Calu3 (cell line): ENCODE results near the gene PAXIP1. TPM values are rescaled to one million over a fixed set of nuclear protein-coding genes. Genes with fewer than 3 reads are reported as not detected.

Source experiments
- BruUV-seq: library from RNA; stranded (reverse); fragments of 400-500 nt; replicated peaks from 2 replicates; lab custom pipeline; 2021; lab: Mats Ljungman, UMichigan
- CTCF ChIA-PET: fragments of 300-600 bp; sonication (Branson Sonifier 250); formaldehyde crosslinking; loops from one replicate; lab custom pipeline; 2022; ENCODE audit warnings: antibody characterized with exemption; lab: Charles Lee
- DNase-seq: peaks from one replicate; pipeline ENCODE4 v3.0.0; 2022
- H3K27ac Mint-ChIP-seq: one replicate; pipeline ENCODE4 v1.8.0; 2022; ENCODE audit warnings: mixed read lengths; ENCODE audit not compliant: unreplicated experiment
- H3K27me3 Mint-ChIP-seq: one replicate; pipeline ENCODE4 v1.8.0; 2022; ENCODE audit warnings: mixed read lengths; ENCODE audit not compliant: unreplicated experiment
- H3K36me3 Mint-ChIP-seq: one replicate; pipeline ENCODE4 v1.8.0; 2022; ENCODE audit warnings: mild to moderate bottlenecking, moderate library complexity, mixed read lengths; ENCODE audit not compliant: insufficient read depth, unreplicated experiment
- H3K4me1 Mint-ChIP-seq: one replicate; pipeline ENCODE4 v1.8.0; 2022; ENCODE audit warnings: mild to moderate bottlenecking, low read depth, mixed read lengths; ENCODE audit not compliant: unreplicated experiment
- H3K4me3 Mint-ChIP-seq: one replicate; pipeline ENCODE4 v1.8.0; 2022; ENCODE audit warnings: mild to moderate bottlenecking, low read depth, moderate library complexity, mixed read lengths; ENCODE audit not compliant: unreplicated experiment
- H3K9me3 Mint-ChIP-seq: one replicate; pipeline ENCODE4 v1.8.0; 2022; ENCODE audit warnings: low read depth, mixed read lengths; ENCODE audit not compliant: unreplicated experiment
- intact Hi-C: fragments of 100-400 bp; cut with micrococcal nuclease; formaldehyde crosslinking; loops from one replicate; pipeline ENCODE4 v1.10.0; 2022; ENCODE audit not compliant: unreplicated experiment
- total RNA-seq: library from RNA; stranded (reverse); gene quantifications from 2 replicates; pipeline ENCODE4 v1.2.3, GENCODE V29; 2022
- TF ChIP-seq, protein P1 (sequence below): fragments of 200-600 bp; IDR thresholded peaks from one replicate; pipeline ENCODE4 v1.8.0; 2022; ENCODE audit warnings: antibody characterized with exemption; ENCODE audit not compliant: unreplicated experiment

Gene PAXIP1
- total RNA-seq, 1 experiment from 2014 or later, result 23.1 TPM

DNA sequence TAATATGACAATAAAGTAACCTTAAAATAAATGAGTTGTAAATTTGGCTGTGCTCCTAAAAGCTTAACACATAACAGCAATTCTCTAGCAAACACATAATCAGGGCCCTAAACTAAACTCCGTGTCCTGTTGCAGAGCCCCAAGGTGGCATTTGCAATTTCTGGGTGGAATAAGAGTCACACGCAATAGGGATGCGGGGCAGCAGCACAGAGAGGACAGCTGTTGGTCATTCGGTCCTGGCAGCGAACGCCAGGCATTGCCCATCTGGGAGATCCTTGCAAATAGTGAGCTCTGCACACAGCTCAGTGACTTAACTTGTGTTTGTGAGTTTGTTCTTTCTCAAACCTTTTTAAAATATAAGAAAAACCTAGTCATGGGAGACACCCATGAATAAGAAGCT, 25.7 kb downstream of the PAXIP1 start:
- CTCF ChIA-PET, result no interaction called here
- intact Hi-C loops, result no loop called here
- H3K4me3 Mint-ChIP-seq, result no peak overlapping the region
- no peaks in the 10 kb centered on the region for H3K9me3 Mint-ChIP-seq
- TF ChIP-seq, protein P1, sequence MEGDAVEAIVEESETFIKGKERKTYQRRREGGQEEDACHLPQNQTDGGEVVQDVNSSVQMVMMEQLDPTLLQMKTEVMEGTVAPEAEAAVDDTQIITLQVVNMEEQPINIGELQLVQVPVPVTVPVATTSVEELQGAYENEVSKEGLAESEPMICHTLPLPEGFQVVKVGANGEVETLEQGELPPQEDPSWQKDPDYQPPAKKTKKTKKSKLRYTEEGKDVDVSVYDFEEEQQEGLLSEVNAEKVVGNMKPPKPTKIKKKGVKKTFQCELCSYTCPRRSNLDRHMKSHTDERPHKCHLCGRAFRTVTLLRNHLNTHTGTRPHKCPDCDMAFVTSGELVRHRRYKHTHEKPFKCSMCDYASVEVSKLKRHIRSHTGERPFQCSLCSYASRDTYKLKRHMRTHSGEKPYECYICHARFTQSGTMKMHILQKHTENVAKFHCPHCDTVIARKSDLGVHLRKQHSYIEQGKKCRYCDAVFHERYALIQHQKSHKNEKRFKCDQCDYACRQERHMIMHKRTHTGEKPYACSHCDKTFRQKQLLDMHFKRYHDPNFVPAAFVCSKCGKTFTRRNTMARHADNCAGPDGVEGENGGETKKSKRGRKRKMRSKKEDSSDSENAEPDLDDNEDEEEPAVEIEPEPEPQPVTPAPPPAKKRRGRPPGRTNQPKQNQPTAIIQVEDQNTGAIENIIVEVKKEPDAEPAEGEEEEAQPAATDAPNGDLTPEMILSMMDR, result no peak
- no peak overlapping the region for H3K27ac Mint-ChIP-seq
- H3K27me3 Mint-ChIP-seq, result no peaks in the 10 kb centered on the region
- peaks cover 24% of the 10 kb centered on the region for H3K36me3 Mint-ChIP-seq
- no peaks in the 10 kb centered on the region for H3K4me1 Mint-ChIP-seq
- no TSS peak for BruUV-seq
- DNase-seq, result no peak

DNA sequence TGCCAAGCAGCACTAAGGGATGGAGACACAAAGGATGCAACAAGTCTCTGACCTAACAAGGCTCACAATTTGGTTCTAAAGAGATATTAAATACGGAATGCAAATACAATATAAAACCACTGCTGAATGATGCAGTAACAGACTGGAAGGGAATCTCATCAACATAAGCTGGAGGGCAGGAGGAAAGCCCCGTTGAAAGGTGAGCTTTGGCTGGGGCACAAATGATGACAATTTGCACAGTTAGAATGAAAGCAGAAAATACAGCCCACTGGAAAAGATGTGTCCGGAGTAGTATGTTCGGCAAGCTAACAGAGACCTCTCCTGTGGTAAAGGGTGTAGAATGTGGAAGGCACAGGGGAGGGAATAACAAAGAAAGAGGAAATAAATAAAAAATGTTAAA, 26.1 kb downstream of the PAXIP1 start:
- no TSS peak for BruUV-seq
- Mint-ChIP-seq H3K27me3 (no peaks in the 10 kb centered on the region), H3K9me3 (no peaks in the 10 kb centered on the region), H3K4me3 (no peak overlapping the region), H3K27ac (no peak overlapping the region), H3K4me1 (no peaks in the 10 kb centered on the region), H3K36me3 (peaks cover 24% of the 10 kb centered on the region)
- no peak for DNase-seq
- intact Hi-C loops, result no loop called here
- CTCF ChIA-PET, result no interaction called here
- TF ChIP-seq, protein P1, result no peak

DNA sequence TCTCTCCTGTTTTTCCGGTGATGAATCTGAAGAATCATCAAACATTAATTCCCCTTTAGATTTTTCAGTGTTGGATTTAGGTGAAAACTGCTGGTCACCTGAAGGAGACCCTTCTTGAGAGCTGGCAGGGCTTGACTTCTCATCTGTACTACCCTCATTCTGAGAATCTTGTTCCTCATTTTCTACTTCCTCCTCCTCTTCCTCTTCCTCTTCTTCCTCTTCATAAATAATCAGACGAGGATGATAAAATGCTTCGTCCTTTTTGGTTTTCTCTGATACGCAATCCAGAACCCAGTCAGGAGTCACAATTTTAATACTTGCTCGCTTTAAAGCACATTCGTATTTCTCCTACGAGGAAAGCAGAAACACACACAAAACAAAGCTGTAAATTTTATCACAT, 26.9 kb downstream of the PAXIP1 start:
- CTCF ChIA-PET, result no interaction called here

DNA sequence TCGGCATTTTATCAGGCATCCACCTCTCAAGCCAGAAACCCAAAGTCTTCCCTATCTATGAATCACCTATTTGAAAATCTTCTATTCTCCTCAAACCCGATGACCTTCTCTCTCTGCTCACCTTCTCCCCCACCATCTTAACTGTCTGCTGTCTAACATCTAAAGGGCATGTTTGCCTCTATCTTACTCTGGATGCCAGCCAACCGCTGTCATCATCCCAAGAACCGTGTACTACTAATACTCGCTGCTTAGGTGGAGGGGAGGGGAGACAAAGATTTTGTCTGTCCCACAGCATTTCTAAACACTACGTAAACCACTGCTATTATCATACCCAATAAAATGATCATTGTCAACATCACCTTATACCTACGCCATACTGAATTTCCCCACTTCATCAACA, 29.5 kb downstream of the PAXIP1 start:
- CTCF ChIA-PET, result no interaction called here
- no TSS peak for BruUV-seq
- Mint-ChIP-seq H3K4me3 (no peak overlapping the region), H3K27me3 (no peaks in the 10 kb centered on the region), H3K4me1 (no peaks in the 10 kb centered on the region), H3K36me3 (peaks cover 23% of the 10 kb centered on the region), H3K27ac (no peak overlapping the region), H3K9me3 (no peaks in the 10 kb centered on the region)
- intact Hi-C loops, result no loop called here
- TF ChIP-seq, protein P1, result no peak
- DNase-seq, result no peak

More for the DNA sequence above, 26.9 kb downstream of the PAXIP1 start:
- intact Hi-C loops, result no loop called here
- no peak for DNase-seq
- no peaks in the 10 kb centered on the region for H3K4me1 Mint-ChIP-seq
- no peak overlapping the region for H3K4me3 Mint-ChIP-seq
- TSS peak; percentile 45 for BruUV-seq
- TF ChIP-seq, protein P1, result no peak
- no peaks in the 10 kb centered on the region for H3K27me3 Mint-ChIP-seq
- no peaks in the 10 kb centered on the region for H3K9me3 Mint-ChIP-seq
- H3K36me3 Mint-ChIP-seq, result peaks cover 23% of the 10 kb centered on the region
- no peak overlapping the region for H3K27ac Mint-ChIP-seq
